ENCODE results near the gene PDCD11.

Gene PDCD11

DNA sequence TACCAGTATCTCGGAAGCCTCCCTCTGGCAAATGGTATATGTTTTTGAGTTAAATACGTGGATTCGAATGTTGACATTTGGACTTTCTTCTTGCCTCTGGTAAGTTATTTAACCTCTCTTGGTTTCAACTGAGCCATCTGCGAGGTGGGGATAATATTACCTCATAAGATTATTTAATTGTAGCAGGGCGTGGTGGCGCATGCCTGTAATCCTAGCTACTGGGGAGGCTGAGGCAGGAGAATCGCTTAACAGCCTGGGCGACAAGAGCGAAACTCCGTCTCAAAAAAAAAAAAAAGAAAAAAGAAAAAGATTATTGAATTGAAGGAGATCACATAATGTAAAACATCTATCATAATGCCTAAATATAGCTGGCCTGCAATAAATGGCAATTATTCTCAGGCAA lies 29.0 kb upstream of the PDCD11 start:
- no peaks in the 10 kb centered on the region; the same call in 1 of the 2 replicates for H3F3A ChIP-seq (ENCODE audit: control insufficient read depth, insufficient read depth)
- H3K36me3 ChIP-seq (ENCODE audit: control insufficient read depth, low read length) = peaks cover 14% of the 10 kb centered on the region
- H4K20me1 ChIP-seq (ENCODE audit: control insufficient read depth, insufficient read depth, low read depth, low read length) = no peaks in the 10 kb centered on the region
- H3K27ac ChIP-seq (ENCODE audit: low read depth, low read length) = peak overlapping the region; percentile 60
- H3K4me3 ChIP-seq (ENCODE audit: low read length) = peak overlapping the region; percentile 91
- H3K9me3 ChIP-seq (ENCODE audit: control insufficient read depth, insufficient read depth, low read length) = no peaks in the 10 kb centered on the region
- peaks cover 20% of the 10 kb centered on the region for H3K4me1 ChIP-seq (ENCODE audit: control insufficient read depth, low read length)
- H3K27me3 ChIP-seq (ENCODE audit: control insufficient read depth, low read length) = no peaks in the 10 kb centered on the region
- no peak for TF ChIP-seq EZH2phosphoT487 (IDR thresholded peaks at IDR 0.05; ENCODE audit: borderline replicate concordance, low read length)
- TF ChIP-seq CTCF (IDR thresholded peaks at IDR 0.05; ENCODE audit: low read depth, low read length, poor library complexity, severe bottlenecking) = no peak
- no peaks in the 10 kb centered on the region for H3K9me2 ChIP-seq (replicated peaks; ENCODE audit: control insufficient read depth, low read length)
- H3K79me2 ChIP-seq (ENCODE audit: control insufficient read depth, low read length) = peaks cover 42% of the 10 kb centered on the region
- H3K4me2 ChIP-seq (ENCODE audit: low read length) = peak overlapping the region; percentile 81

DNA sequence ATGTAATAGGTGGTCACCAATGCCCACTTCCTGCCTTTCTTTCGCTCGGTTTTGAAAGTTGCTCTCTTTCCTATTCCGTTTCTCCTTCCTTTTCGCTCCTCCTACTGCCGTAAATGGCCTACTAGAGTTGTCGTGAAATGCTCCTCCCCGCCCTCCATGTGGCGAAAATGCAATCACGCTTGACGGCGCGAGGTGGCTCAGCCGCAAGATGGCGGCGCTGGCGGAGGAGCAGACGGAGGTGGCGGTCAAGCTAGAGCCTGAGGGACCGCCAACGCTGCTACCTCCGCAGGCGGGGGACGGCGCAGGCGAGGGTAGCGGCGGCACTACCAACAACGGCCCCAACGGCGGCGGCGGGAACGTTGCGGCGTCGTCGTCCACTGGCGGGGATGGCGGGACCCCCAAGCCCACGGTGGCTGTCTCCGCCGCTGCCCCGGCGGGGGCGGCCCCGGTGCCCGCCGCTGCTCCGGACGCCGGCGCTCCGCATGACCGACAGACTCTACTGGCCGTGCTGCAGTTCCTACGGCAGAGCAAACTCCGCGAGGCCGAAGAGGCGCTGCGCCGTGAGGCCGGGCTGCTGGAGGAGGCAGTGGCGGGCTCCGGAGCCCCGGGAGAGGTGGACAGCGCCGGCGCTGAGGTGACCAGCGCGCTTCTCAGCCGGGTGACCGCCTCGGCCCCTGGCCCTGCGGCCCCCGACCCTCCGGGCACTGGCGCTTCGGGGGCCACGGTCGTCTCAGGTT lies 28.5 kb upstream of the PDCD11 start, which contains the start of gene TAF5:
TAF5 (plus strand) TSS at position 195 of the 737 bp plus-strand sequence; CDS start at position 209, 14 bp downstream.
- H3K9me2 ChIP-seq (replicated peaks; ENCODE audit: control insufficient read depth, low read length) = no peaks in the 10 kb centered on the region
- peaks cover 47% of the 10 kb centered on the region for H3K79me2 ChIP-seq (ENCODE audit: control insufficient read depth, low read length)
- peaks cover 15% of the 10 kb centered on the region for H3K36me3 ChIP-seq (ENCODE audit: control insufficient read depth, low read length)
- peak within 1 kb of the TSS; percentile 91 for H3K4me3 ChIP-seq (ENCODE audit: low read length)
- peak; percentile 23 for TF ChIP-seq CTCF (IDR thresholded peaks at IDR 0.05; ENCODE audit: low read depth, low read length, poor library complexity, severe bottlenecking)
- no peak for TF ChIP-seq EZH2phosphoT487 (IDR thresholded peaks at IDR 0.05; ENCODE audit: borderline replicate concordance, low read length)
- H4K20me1 ChIP-seq (ENCODE audit: control insufficient read depth, insufficient read depth, low read depth, low read length) = no peaks in the 10 kb centered on the region
- no peaks in the 10 kb centered on the region for H3K9me3 ChIP-seq (ENCODE audit: control insufficient read depth, insufficient read depth, low read length)
- peaks cover 21% of the 10 kb centered on the region for H3K4me1 ChIP-seq (ENCODE audit: control insufficient read depth, low read length)
- no peaks in the 10 kb centered on the region; the same call in 1 of the 2 replicates for H3F3A ChIP-seq (ENCODE audit: control insufficient read depth, insufficient read depth)
- no peaks in the 10 kb centered on the region for H3K27me3 ChIP-seq (ENCODE audit: control insufficient read depth, low read length)
- peak within 1 kb of the TSS; percentile 81 for H3K4me2 ChIP-seq (ENCODE audit: low read length)
- peak within 1 kb of the TSS; percentile 61 for H3K27ac ChIP-seq (ENCODE audit: low read depth, low read length)

DNA sequence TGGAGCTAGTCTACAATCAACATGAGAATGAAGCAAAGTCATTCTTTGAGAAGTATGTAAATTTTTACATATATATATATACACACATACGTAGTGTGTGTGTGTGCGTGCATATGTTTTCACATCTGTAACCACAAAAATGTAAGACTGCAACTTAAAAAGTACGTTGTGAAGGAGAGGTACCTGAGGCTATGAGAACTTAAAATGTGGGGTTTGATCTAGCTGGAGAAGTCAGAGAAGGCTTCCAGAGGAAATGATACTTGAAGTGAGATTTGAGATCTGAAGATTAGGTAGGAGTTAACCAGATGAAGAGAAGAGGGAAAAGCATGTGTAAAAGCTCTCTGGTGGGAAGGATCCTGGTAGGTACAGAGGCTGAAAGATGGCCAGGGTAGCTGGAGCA lies 22.9 kb upstream of the PDCD11 start:
- H3K36me3 ChIP-seq (ENCODE audit: control insufficient read depth, low read length) = peaks cover 62% of the 10 kb centered on the region

More for the DNA sequence above, 22.9 kb upstream of the PDCD11 start:
- Histone ChIP-seq H3K9me2 (replicated peaks; ENCODE audit: control insufficient read depth, low read length) (no peaks in the 10 kb centered on the region), H4K20me1 (ENCODE audit: control insufficient read depth, insufficient read depth, low read depth, low read length) (no peaks in the 10 kb centered on the region; the same call in 1 of the 2 replicates), H3K4me1 (ENCODE audit: control insufficient read depth, low read length) (peaks cover 21% of the 10 kb centered on the region), H3K79me2 (ENCODE audit: control insufficient read depth, low read length) (peaks cover 60% of the 10 kb centered on the region), H3K4me2 (ENCODE audit: low read length) (no peak overlapping the region), H3K4me3 (ENCODE audit: low read length) (no peak overlapping the region), H3F3A (ENCODE audit: control insufficient read depth, insufficient read depth) (no peaks in the 10 kb centered on the region), H3K27ac (ENCODE audit: low read depth, low read length) (no peak overlapping the region), H3K9me3 (ENCODE audit: control insufficient read depth, insufficient read depth, low read length) (no peaks in the 10 kb centered on the region), H3K27me3 (ENCODE audit: control insufficient read depth, low read length) (no peaks in the 10 kb centered on the region)
- TF ChIP-seq EZH2phosphoT487 (IDR thresholded peaks at IDR 0.05; ENCODE audit: borderline replicate concordance, low read length) (no peak), CTCF (IDR thresholded peaks at IDR 0.05; ENCODE audit: low read depth, low read length, poor library complexity, severe bottlenecking) (no peak)

Data from DOHH2 (cell line).